Heart left ventricle (tissue), 13 donors: ENCODE measurements around the gene BBS1.

Source experiments
- CTCF ChIP-seq, 12 donors: fragments of 200-600 bp; sonication (generic) in 4 of 12; IDR thresholded peaks; one replicate each; pipeline versions ENCODE4 v1.5.0 to v1.8.0; 2018 to 2022; ENCODE audit warnings: antibody characterized with exemption in 12 of 12, mild to moderate bottlenecking in 5 of 12
- POLR2A ChIP-seq, 2 donors: fragments of 450-650 bp; IDR thresholded peaks; one replicate each; pipeline ENCODE4 v1.6.1; 2017; ENCODE audit warnings: antibody characterized with exemption in 2 of 2, mild to moderate bottlenecking in 2 of 2, moderate library complexity in 2 of 2
- donor health status: ischemic (EF 13 %, LVEDD 7.1; RV severe dilation, severe dysfunction).
- donor health status: DM: no; HTN: yes; CAD: no.
- donor health status: DM: no; HTN: no; CAD: no.
- donor health status: ischemic (EF 25% LVEDD 6.9; RV normal size, moderate dysfunction).
- donor health status: ischemic (EF 25% LVEDD 5.7; RV mildly dilated, moderate dysfunction).
- donor health status: ischemic (EF 35%, LVEDD 5.7; RV mildly dilated, moderate dysfunction).
- donor health status: nonischemic (EF 11% LVEDD 7.7; RV severe dilation, severe dysfunction).
- donor health status: DM: yes; HTN: yes; CAD: no.
- donor health status: PGD.
- donor health status: ischemic (EF 29% LVEDD 5.4; RV normal size, mild dysfunction).
- donor health status: nonischemic (EF 23%, LVEDD 6.1; RV moderate dilation, normal function).

GRCh38 chr11:66547662-66548009 is 37.2 kb downstream of the BBS1 start:
- no peak for TF ChIP-seq CTCF (IDR thresholded peaks at IDR 0.05)
- no peak for TF ChIP-seq POLR2A (IDR thresholded peaks at IDR 0.05)
